NB4 (cell line): ENCODE results near the gene EMC10.

Experiments
- MYC ChIP-seq: IDR thresholded peaks from 2 replicates; pipeline ENCODE4 v1.6.1; 2011; ENCODE audit warnings: low read depth, low read length
- POLR2A ChIP-seq: IDR thresholded peaks from 2 replicates; pipeline ENCODE4 v1.6.1; 2011; ENCODE audit warnings: mild to moderate bottlenecking; ENCODE audit not compliant: insufficient read length; ENCODE audit errors: extremely low read depth
- TF ChIP-seq, protein P1 (sequence below): IDR thresholded peaks from one replicate; pipeline ENCODE4 v1.5.1; 2012; ENCODE audit warnings: low read depth, low read length
- TF ChIP-seq, protein P2 (sequence below): IDR thresholded peaks from 2 replicates; pipeline ENCODE4 v1.6.1; 2011; ENCODE audit warnings: low read depth, low read length

GRCh38 chr19:50522881-50523280, 46.6 kb downstream of the EMC10 start:
- TF ChIP-seq, protein P1, sequence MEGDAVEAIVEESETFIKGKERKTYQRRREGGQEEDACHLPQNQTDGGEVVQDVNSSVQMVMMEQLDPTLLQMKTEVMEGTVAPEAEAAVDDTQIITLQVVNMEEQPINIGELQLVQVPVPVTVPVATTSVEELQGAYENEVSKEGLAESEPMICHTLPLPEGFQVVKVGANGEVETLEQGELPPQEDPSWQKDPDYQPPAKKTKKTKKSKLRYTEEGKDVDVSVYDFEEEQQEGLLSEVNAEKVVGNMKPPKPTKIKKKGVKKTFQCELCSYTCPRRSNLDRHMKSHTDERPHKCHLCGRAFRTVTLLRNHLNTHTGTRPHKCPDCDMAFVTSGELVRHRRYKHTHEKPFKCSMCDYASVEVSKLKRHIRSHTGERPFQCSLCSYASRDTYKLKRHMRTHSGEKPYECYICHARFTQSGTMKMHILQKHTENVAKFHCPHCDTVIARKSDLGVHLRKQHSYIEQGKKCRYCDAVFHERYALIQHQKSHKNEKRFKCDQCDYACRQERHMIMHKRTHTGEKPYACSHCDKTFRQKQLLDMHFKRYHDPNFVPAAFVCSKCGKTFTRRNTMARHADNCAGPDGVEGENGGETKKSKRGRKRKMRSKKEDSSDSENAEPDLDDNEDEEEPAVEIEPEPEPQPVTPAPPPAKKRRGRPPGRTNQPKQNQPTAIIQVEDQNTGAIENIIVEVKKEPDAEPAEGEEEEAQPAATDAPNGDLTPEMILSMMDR, result no peak
- TF ChIP-seq, protein P2, sequence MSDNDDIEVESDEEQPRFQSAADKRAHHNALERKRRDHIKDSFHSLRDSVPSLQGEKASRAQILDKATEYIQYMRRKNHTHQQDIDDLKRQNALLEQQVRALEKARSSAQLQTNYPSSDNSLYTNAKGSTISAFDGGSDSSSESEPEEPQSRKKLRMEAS, result no peak
- TF ChIP-seq POLR2A (no peak), MYC (no peak)
